Activated CD4-positive, alpha-beta T cell treated with anti-CD3 and anti-CD28 coated beads, Interleukin-2, amount 10 ng/mL, durations not matched to agents 24 days and 14 days (primary cell): ENCODE data around the gene SLC38A3. TPM values are rescaled to one million over a fixed set of nuclear protein-coding genes. Genes with fewer than 3 reads are reported as not detected.
"Not testable (repeated sequence)": the region's sequence is repeated elsewhere in the genome, so short reads cannot be mapped to it uniquely, and the experiment has no call there.

Experiments used
- DNase-seq: peaks from one replicate; pipeline ENCODE4 v3.0.0; 2022
- H3K27ac Mint-ChIP-seq: one replicate; pipeline ENCODE4 v1.8.0; 2022; ENCODE audit warnings: mild to moderate bottlenecking, mixed read lengths
- H3K27me3 Mint-ChIP-seq: one replicate; pipeline ENCODE4 v1.8.0; 2022; ENCODE audit warnings: mixed read lengths
- H3K36me3 Mint-ChIP-seq: one replicate; pipeline ENCODE4 v1.8.0; 2022; ENCODE audit warnings: low read depth, mild to moderate bottlenecking, mixed read lengths
- H3K4me1 Mint-ChIP-seq: one replicate; pipeline ENCODE4 v1.8.0; 2021; ENCODE audit warnings: mixed read lengths
- H3K4me3 Mint-ChIP-seq: one replicate; pipeline ENCODE4 v1.8.0; 2022; ENCODE audit warnings: mild to moderate bottlenecking, moderate library complexity, mixed read lengths
- H3K9me3 Mint-ChIP-seq: one replicate; pipeline ENCODE4 v1.8.0; 2021; ENCODE audit warnings: mixed read lengths
- intact Hi-C: fragments of 100-400 bp; cut with micrococcal nuclease; formaldehyde crosslinking; loops from one replicate; pipeline ENCODE4 v1.15.1; 2023
- total RNA-seq: library from RNA; stranded (reverse); gene quantifications from 2 replicates; pipeline ENCODE4 v1.2.3, GENCODE V29; 2022

The SLC38A3 gene
- total RNA-seq, 1 donor from 2014 or later = not detected

DNA sequence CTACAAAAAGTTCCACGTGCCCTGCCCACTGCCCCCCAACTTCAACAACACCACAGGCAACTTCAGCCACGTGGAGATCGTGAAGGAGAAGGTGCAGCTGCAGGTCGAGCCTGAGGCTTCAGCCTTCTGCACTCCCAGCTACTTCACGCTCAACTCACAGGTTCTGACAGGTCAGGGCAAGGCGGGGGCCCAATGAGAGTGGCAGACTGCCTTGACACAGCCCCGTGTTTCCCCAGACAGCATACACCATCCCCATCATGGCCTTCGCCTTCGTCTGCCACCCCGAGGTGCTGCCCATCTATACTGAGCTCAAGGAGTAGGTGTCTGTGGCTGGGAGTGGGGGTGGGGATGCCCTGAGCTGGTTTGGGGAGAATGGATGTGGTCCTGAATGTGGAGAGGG lies 12.6 kb downstream of the SLC38A3 start:
- H3K9me3 Mint-ChIP-seq = no peaks in the 10 kb centered on the region
- H3K27ac Mint-ChIP-seq = no peak overlapping the region
- H3K36me3 Mint-ChIP-seq = no peaks in the 10 kb centered on the region
- no peaks in the 10 kb centered on the region for H3K27me3 Mint-ChIP-seq
- no peaks in the 10 kb centered on the region for H3K4me1 Mint-ChIP-seq
- no peak for DNase-seq
- no peak overlapping the region for H3K4me3 Mint-ChIP-seq
- intact Hi-C loops = no loop called here

DNA sequence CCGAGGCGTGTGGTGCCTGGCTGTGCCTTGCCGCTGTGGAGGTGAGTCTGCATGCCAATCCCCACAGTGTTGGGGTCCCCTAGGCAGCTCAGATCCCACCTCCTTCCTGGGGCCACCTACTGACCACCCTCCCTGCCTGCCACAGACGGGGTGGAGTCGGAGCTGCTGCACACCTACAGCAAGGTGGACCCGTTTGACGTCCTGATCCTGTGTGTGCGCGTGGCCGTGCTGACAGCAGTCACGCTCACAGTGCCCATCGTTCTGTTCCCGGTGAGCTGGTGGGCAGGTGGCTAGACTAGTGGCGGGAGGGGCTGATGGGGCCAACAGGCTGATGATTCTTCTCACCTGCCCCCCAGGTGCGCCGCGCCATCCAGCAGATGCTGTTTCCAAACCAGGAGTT lies 13.4 kb downstream of the SLC38A3 start:
- intact Hi-C loops = no loop called here
- Mint-ChIP-seq H3K36me3 (no peaks in the 10 kb centered on the region), H3K4me3 (no peak overlapping the region), H3K27ac (no peak overlapping the region), H3K4me1 (no peaks in the 10 kb centered on the region), H3K27me3 (peaks cover 3% of the 10 kb centered on the region), H3K9me3 (no peaks in the 10 kb centered on the region)
- no peak for DNase-seq

- no peaks in the 10 kb centered on the region for H3K36me3 Mint-ChIP-seq
- H3K27me3 Mint-ChIP-seq = peaks cover 7% of the 10 kb centered on the region
- H3K27ac Mint-ChIP-seq = no peak overlapping the region
- DNase-seq = no peak
- no peak overlapping the region for H3K4me3 Mint-ChIP-seq
- no peaks in the 10 kb centered on the region for H3K4me1 Mint-ChIP-seq
- intact Hi-C loops = no loop called here
- no peaks in the 10 kb centered on the region for H3K9me3 Mint-ChIP-seq
Measured at GRCh38 chr3:50219285-50219684, 14.2 kb downstream of the SLC38A3 start.

- Mint-ChIP-seq H3K36me3 (no peaks in the 10 kb centered on the region), H3K9me3 (no peaks in the 10 kb centered on the region)
Measured at GRCh38 chr3:50220109-50220508, 15.0 kb downstream of the SLC38A3 start.

GRCh38 chr3:50221051-50221410 lies 16.0 kb downstream of the SLC38A3 start:
- peaks cover 6% of the 10 kb centered on the region for H3K4me1 Mint-ChIP-seq
- H3K27ac Mint-ChIP-seq = no peak overlapping the region
- no peaks in the 10 kb centered on the region for H3K9me3 Mint-ChIP-seq
- intact Hi-C loops = no loop called here
- H3K27me3 Mint-ChIP-seq = peaks cover 15% of the 10 kb centered on the region
- DNase-seq = no peak
- H3K36me3 Mint-ChIP-seq = no peaks in the 10 kb centered on the region
- H3K4me3 Mint-ChIP-seq = no peak overlapping the region

More at GRCh38 chr3:50220109-50220508, 15.0 kb downstream of the SLC38A3 start:
- intact Hi-C loops = no loop called here
- H3K4me3 Mint-ChIP-seq = no peak overlapping the region
- no peaks in the 10 kb centered on the region for H3K4me1 Mint-ChIP-seq
- H3K27ac Mint-ChIP-seq = no peak overlapping the region
- peaks cover 11% of the 10 kb centered on the region for H3K27me3 Mint-ChIP-seq
- DNase-seq = no peak

DNA sequence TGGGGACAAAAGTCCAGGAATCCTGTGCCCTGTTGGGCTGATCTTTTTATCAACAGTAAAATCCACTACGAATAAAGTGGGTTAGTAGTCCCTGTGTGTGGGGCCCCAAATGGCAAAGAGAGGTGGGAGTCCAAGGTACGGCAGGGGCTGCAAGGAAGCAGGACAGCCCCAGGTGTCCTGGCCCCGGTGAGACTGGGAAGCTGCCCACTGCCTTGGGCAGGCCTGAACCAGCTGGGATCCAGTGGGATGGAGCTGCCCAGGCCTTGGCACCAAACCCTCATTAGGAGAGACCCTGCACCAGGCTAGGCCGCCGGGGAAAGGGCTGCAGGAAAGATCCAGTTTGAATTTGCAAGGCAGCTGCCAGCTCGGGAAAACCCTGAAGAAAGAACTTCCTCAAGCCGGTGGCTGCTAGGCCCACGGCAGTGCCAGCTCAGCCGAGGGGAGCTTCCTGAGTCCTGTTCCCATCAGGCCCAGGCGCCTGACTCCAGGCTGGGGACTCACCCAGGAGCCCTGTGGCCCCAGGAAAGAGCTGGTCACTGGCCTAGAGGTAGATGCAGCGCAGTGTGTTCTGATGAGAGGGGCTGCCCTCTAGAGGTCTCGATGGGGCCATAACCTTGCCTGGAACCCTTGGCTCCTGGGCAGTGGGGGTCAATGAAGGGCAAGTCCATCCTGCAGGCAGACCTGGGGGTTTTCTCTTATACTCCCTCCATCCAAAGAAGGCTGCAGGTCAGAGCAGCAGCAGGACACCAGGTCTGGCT lies 16.5 kb downstream of the SLC38A3 start:
- Mint-ChIP-seq H3K27ac (no peak overlapping the region), H3K27me3 (peaks cover 15% of the 10 kb centered on the region), H3K4me1 (peaks cover 8% of the 10 kb centered on the region), H3K36me3 (no peaks in the 10 kb centered on the region), H3K9me3 (no peaks in the 10 kb centered on the region), H3K4me3 (no peak overlapping the region)
- intact Hi-C loops = no loop called here
- DNase-seq = no peak

GRCh38 chr3:50222169-50222528 lies 17.1 kb downstream of the SLC38A3 start:
- intact Hi-C loops = no loop called here
- Mint-ChIP-seq H3K9me3 (no peaks in the 10 kb centered on the region), H3K27me3 (peaks cover 15% of the 10 kb centered on the region), H3K27ac (no peak overlapping the region), H3K36me3 (no peaks in the 10 kb centered on the region), H3K4me1 (peaks cover 13% of the 10 kb centered on the region), H3K4me3 (no peak overlapping the region)
- DNase-seq = no peak

- H3K36me3 Mint-ChIP-seq = peaks cover 2% of the 10 kb centered on the region
Measured at GRCh38 chr3:50224639-50225038, 19.6 kb downstream of the SLC38A3 start.

GRCh38 chr3:50226888-50227389 lies 21.9 kb downstream of the SLC38A3 start:
- H3K9me3 Mint-ChIP-seq = no peaks in the 10 kb centered on the region
- DNase-seq = peak; percentile 83
- peaks cover 15% of the 10 kb centered on the region for H3K27me3 Mint-ChIP-seq
- peaks cover 2% of the 10 kb centered on the region for H3K36me3 Mint-ChIP-seq
- peak overlapping the region; percentile 99 for H3K4me3 Mint-ChIP-seq
- H3K4me1 Mint-ChIP-seq = peaks cover 30% of the 10 kb centered on the region
- peak overlapping the region; percentile 95 for H3K27ac Mint-ChIP-seq
- intact Hi-C loops = loop anchor here (1.0 to 2.0 kb wide), 7 partner anchors 8 to 106 kb away; no protein-coding TSS in a partner anchor

More at GRCh38 chr3:50224639-50225038, 19.6 kb downstream of the SLC38A3 start:
- H3K27ac Mint-ChIP-seq = no peak overlapping the region
- DNase-seq = no peak
- peaks cover 15% of the 10 kb centered on the region for H3K27me3 Mint-ChIP-seq
- H3K9me3 Mint-ChIP-seq = no peaks in the 10 kb centered on the region
- intact Hi-C loops = no loop called here
- peaks cover 27% of the 10 kb centered on the region for H3K4me1 Mint-ChIP-seq
- no peak overlapping the region for H3K4me3 Mint-ChIP-seq

DNA sequence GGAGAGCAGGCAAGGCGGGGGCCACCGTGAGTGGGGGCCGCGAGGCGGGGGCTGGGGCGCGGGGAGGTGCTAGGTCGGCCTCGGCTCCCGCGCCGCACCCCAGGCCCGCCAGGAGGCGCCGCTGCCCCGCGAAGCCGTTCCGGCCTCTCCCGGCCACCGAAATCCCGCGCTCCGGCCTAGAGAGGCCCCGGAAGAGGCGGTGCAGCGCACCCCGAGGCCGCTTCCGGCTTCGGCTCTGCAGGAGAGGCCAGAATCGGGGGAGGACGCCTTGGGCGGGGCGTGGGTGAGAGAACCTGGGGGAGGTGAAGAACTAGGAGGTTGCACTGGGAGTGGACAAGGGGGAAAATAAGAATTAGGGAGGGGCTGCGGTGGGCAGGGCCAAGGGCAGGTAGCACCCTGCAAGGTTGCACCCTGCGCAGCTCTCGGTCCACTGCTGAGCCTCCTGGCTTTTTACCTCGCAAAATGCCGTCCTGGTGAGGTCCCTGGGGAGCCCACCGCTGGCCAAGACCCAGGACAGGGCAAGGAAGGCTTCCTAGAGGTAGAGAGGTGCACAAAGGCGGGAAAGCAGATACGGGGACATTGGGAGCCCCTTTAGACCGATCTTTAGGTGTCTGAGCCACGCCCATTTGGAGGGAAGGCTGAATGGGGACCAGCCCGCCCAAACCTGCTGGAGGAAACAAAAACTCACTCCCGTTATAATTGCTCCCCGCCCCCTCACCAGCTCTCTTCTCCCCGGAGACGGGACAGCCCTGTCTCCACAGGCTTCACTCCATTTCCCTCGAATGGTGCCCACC lies 22.5 kb downstream of the SLC38A3 start:
- intact Hi-C loops = loop anchor here (1.0 to 2.0 kb wide), 5 partner anchors 8 to 93 kb away; no protein-coding TSS in a partner anchor
- peak overlapping the region; percentile 98 for H3K27ac Mint-ChIP-seq
- H3K27me3 Mint-ChIP-seq = peaks cover 15% of the 10 kb centered on the region
- DNase-seq = peak; percentile 98
- no peaks in the 10 kb centered on the region for H3K9me3 Mint-ChIP-seq
- peaks cover 2% of the 10 kb centered on the region for H3K36me3 Mint-ChIP-seq
- peaks cover 30% of the 10 kb centered on the region for H3K4me1 Mint-ChIP-seq
- H3K4me3 Mint-ChIP-seq = peak overlapping the region; percentile 99

GRCh38 chr3:50228184-50228763 lies 23.2 kb downstream of the SLC38A3 start:
- peaks cover 13% of the 10 kb centered on the region for H3K27me3 Mint-ChIP-seq
- H3K9me3 Mint-ChIP-seq, H3K36me3 Mint-ChIP-seq, DNase-seq, intact Hi-C loops: not testable (repeated sequence)
- H3K27ac Mint-ChIP-seq = peak overlapping the region; percentile 98
- H3K4me1 Mint-ChIP-seq = peaks cover 33% of the 10 kb centered on the region
- peak overlapping the region; percentile 99 for H3K4me3 Mint-ChIP-seq

DNA sequence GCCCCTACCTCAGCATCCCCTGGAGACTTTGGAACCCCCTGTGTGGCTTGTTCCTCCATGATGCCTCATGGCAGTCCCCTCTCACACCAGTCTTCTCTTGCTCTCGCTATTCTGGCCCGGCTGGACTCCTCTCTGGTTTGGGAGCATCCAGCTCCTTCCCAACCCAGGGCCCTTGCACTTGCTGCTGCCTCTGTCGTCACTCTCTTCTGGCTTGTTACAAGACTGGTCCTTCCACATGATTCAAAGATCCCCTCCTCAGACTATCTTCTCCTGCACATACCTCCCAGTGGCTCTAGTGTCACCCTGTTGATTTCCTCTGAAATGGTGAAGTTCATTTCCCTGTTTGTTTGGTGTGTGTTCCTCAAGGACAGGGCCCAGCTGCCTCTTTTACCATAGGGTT lies 24.4 kb downstream of the SLC38A3 start:
- no peak for DNase-seq
- H3K36me3 Mint-ChIP-seq = peaks cover 2% of the 10 kb centered on the region
- peak overlapping the region; percentile 72 for H3K27ac Mint-ChIP-seq
- intact Hi-C loops = no loop called here
- peaks cover 33% of the 10 kb centered on the region for H3K4me1 Mint-ChIP-seq
- H3K4me3 Mint-ChIP-seq = peak overlapping the region; percentile 3
- peaks cover 8% of the 10 kb centered on the region for H3K27me3 Mint-ChIP-seq
- H3K9me3 Mint-ChIP-seq = no peaks in the 10 kb centered on the region

- intact Hi-C loops = no loop called here
- peaks cover 33% of the 10 kb centered on the region for H3K4me1 Mint-ChIP-seq
- peaks cover 2% of the 10 kb centered on the region for H3K36me3 Mint-ChIP-seq
- H3K27ac Mint-ChIP-seq = no peak overlapping the region
- peaks cover 2% of the 10 kb centered on the region for H3K27me3 Mint-ChIP-seq
- H3K9me3 Mint-ChIP-seq = no peaks in the 10 kb centered on the region
- H3K4me3 Mint-ChIP-seq = no peak overlapping the region
- DNase-seq = no peak
Measured at GRCh38 chr3:50230104-50230793, 25.2 kb downstream of the SLC38A3 start.
